ENCODE data around the gene SAFB. TPM values are rescaled to one million over a fixed set of nuclear protein-coding genes. Genes with fewer than 3 reads are reported as not detected.
A peak's percentile ranks its signal among the peaks of the same experiment; 100 is the strongest.

SAFB gene
- polyA plus RNA-seq, 1 experiment = 34.0 TPM

DNA sequence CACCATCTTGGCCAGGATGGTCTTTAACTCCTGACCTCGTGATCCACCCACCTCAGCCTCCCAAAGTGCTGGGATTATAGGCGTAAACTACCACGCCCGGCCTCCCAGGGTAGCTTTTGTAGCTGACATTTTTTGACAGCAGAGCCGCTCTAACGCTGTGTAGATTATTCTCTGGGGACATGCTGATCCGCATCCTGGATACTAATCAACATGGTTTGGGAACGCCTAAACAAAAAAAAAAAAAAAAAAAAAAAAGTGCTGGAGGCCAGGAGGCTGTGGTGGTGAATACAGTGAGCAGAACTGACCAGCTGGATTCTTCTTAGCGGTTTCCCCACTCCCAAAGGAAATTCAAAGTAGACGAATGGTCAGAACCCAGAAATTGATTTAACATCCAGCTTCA, 91.9 kb downstream of the SAFB start:
- ChIA-PET CTCF (interaction anchor here (0.6 kb wide), 1 partner anchor 253 kb away, joined by 4 read pairs; no protein-coding TSS in a partner anchor), POLR2A (interaction anchor here (0.7 kb wide), 1 partner anchor 8 kb away, joined by 12 read pairs; no protein-coding TSS in a partner anchor)
- no peak overlapping the region for H3K27ac ChIP-seq (ENCODE audit: low read depth, low read length)
- TF ChIP-seq, protein P1, sequence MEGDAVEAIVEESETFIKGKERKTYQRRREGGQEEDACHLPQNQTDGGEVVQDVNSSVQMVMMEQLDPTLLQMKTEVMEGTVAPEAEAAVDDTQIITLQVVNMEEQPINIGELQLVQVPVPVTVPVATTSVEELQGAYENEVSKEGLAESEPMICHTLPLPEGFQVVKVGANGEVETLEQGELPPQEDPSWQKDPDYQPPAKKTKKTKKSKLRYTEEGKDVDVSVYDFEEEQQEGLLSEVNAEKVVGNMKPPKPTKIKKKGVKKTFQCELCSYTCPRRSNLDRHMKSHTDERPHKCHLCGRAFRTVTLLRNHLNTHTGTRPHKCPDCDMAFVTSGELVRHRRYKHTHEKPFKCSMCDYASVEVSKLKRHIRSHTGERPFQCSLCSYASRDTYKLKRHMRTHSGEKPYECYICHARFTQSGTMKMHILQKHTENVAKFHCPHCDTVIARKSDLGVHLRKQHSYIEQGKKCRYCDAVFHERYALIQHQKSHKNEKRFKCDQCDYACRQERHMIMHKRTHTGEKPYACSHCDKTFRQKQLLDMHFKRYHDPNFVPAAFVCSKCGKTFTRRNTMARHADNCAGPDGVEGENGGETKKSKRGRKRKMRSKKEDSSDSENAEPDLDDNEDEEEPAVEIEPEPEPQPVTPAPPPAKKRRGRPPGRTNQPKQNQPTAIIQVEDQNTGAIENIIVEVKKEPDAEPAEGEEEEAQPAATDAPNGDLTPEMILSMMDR (IDR thresholded peaks at IDR 0.05; ENCODE audit: low read depth, low read length) = no peak
- DNase-seq (ENCODE audit: low read depth, low spot score) = no peak
- no peaks in the 10 kb centered on the region for H3K27me3 ChIP-seq (ENCODE audit: control insufficient read depth, insufficient read depth, low read length)
- H3K4me3 ChIP-seq (ENCODE audit: low read depth, low read length) = no peak overlapping the region
- H3K9me3 ChIP-seq (ENCODE audit: control insufficient read depth, insufficient read depth, low read length) = no peaks in the 10 kb centered on the region; the same call in 1 of the 2 replicates

DNA sequence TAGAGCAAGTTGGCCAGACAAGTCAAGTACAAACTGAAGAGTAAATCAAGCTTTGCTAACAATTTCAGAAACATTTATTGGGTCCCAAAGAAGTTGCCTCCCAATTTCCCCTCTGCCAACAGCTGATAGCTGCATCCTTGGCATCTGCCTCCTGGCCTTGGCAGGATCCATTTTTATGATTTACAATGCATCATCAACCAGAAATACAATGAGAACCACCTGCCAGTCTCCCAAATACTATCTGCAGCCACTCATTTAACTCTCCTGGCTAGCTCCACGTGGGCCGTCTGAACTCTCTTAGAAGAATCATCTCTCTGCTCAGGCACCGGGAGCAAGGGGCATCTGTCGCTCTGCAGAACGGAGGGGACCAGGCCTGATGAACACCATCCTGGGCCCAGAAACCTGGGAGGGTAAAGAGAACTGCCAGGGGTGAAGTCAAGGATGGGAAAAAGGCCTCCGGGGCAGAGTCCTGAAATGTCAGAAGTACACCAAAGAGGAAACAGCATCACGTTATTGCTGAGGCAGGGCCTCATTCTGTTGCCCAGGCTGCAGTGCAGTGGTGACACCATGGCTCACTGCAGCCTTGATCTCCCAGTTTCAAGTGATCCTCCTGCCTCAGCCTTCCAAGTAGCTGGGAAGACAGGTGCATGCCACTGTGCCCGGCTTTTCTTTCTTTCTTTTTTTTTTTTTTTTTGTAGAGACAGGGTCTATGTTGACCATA, 94.5 kb downstream of the SAFB start:
- ChIA-PET POLR2A (interaction anchor here (0.7 kb wide), 1 partner anchor 173 kb away, joined by 7 read pairs; no protein-coding TSS in a partner anchor), CTCF (interaction anchor here (0.5 to 2.7 kb wide), 2 partner anchors 29 to 57 kb away, joined by 3 to 23 read pairs; partner anchors contain the start of gene RPL36)
- H3K9me3 ChIP-seq (ENCODE audit: control insufficient read depth, insufficient read depth, low read length) = no peaks in the 10 kb centered on the region
- no peak for DNase-seq (ENCODE audit: low read depth, low spot score)
- H3K27ac ChIP-seq (ENCODE audit: low read depth, low read length) = peak overlapping the region; percentile 98
- no peaks in the 10 kb centered on the region for H3K27me3 ChIP-seq (ENCODE audit: control insufficient read depth, insufficient read depth, low read length)
- TF ChIP-seq, protein P1 (IDR thresholded peaks at IDR 0.05; ENCODE audit: low read depth, low read length) = no peak
- H3K4me3 ChIP-seq (ENCODE audit: low read depth, low read length) = peak overlapping the region; percentile 98

Small RNA genes within 50 kb of the gene (small RNA-seq; reads per million reads assigned to genes)
- gene SNRPEP4 (ENCODE audit: insufficient read length, low read depth) = not detected

Other genes starting within 250 kb of the SAFB start
- not detected in 2 replicates for gene ZNRF4, start 167.7 kb upstream of the SAFB start, polyA plus RNA-seq (2011; rRNA removed)
- gene TINCR, start 55.1 kb upstream of the SAFB start, polyA plus RNA-seq (2011; rRNA removed) = 0.04 TPM in 1 of 2 replicates, not detected in the other
- gene SAFB2, start 307 bp upstream of the SAFB start, polyA plus RNA-seq (2011; rRNA removed) = 17.4 and 24.4 TPM in 2 replicates
- 25.2 and 39.3 TPM in 2 replicates for gene MICOS13, start 57.4 kb downstream of the SAFB start, polyA plus RNA-seq (2011; rRNA removed)
- gene HSD11B1L, start 57.9 kb downstream of the SAFB start, polyA plus RNA-seq (2011; rRNA removed) = 4.9 and 7.0 TPM in 2 replicates
- 478 and 743 TPM in 2 replicates for gene RPL36, start 67.2 kb downstream of the SAFB start, polyA plus RNA-seq (2011; rRNA removed)
- gene LONP1, start 97.1 kb downstream of the SAFB start, polyA plus RNA-seq (2011; rRNA removed) = 37.8 and 48.6 TPM in 2 replicates
- gene CATSPERD, start 97.6 kb downstream of the SAFB start, polyA plus RNA-seq (2011; rRNA removed) = not detected in 2 replicates
- gene PRR22, start 161.7 kb downstream of the SAFB start, polyA plus RNA-seq (2011; rRNA removed) = 0.16 and 0.17 TPM in 2 replicates
- 7.8 and 8.0 TPM in 2 replicates for gene DUS3L, start 168.1 kb downstream of the SAFB start, polyA plus RNA-seq (2011; rRNA removed)
- gene NRTN, start 182.0 kb downstream of the SAFB start, polyA plus RNA-seq (2011; rRNA removed) = 0.24 and 0.53 TPM in 2 replicates
- gene FUT6, start 216.6 kb downstream of the SAFB start, polyA plus RNA-seq (2011; rRNA removed) = not detected in 2 replicates
- gene FUT3, start 228.4 kb downstream of the SAFB start, polyA plus RNA-seq (2011; rRNA removed) = not detected in 2 replicates
- not detected in 2 replicates for gene FUT5, start 247.5 kb downstream of the SAFB start, polyA plus RNA-seq (2011; rRNA removed)

Measured in AG04450 (cell line).